ENCODE data around the gene KRT72. TPM values are rescaled to one million over a fixed set of nuclear protein-coding genes. Genes with fewer than 3 reads are reported as not detected.

The KRT72 gene
- total RNA-seq, 8 experiments from 2014 or later = 0.21 TPM; not detected in 7

- Histone ChIP-seq H3K4me3 (no peak overlapping the region), H3K27ac (no peak overlapping the region), H3K4me1 (replicated peaks in 1 of 2) (no peaks in the 10 kb centered on the region)
- no peak for ATAC-seq (replicated peaks in 6 of 8)
- in situ Hi-C loops (cut with MboI; ENCODE audit: low pct_unique_long_range_greater_than_20kb in 2 of 9, low sequenced_read_pairs in 9 of 9, unreplicated experiment in 9 of 9) = no loop called here
- 95 to 100% methylated on average over 3 to 4 of the region's 6 CpGs; no CpG with 5 or more reads in 8 of the 10 experiments for WGBS, 10 experiments
Observed at GRCh38 chr12:52611080-52611468, 9.8 kb upstream of the KRT72 start.

DNA sequence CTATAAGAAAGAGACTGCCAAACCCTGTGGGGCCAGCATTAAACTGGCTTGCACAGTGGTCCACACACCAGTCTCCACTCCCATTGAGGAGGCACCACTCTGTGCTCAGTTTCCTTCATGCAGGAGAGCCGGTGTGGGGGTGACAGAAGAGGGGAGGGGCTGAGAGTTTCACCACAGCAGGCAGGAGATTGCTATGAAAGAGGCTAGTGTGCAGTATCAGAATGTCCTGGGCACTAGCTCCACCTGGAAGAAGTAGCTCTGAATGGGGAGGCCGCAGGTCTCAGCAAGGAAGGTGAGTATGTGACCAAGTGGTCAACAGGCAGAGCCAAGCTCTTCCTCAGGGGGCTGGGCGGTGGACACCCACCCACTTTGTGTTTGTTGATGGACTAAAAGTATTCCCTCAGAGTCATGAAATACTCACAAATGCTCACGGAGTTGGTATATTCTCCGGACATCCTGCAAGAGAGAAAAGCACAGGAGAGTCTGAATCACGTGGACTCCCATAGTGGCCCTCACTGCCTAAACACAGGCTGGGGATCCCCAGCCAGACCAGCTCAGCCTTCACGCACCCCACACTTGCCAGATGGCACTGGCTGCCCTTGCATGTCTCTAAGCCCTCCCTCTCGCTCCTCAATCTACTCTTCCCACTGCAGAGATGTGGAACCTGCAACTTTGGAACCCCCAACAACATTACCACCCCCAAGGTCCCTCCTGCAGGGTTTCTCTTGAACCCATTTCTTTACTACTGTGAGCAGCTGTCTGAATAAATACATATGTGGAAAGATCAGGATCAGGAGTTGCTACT is 7.8 kb upstream of the KRT72 start:
- H3K4me1 ChIP-seq (replicated peaks in 1 of 2) = no peaks in the 10 kb centered on the region
- no peak overlapping the region for H3K4me3 ChIP-seq
- WGBS, 10 experiments = 25 to 100% (median 70%) methylated on average over 1 to 4 of the region's 8 CpGs; no CpG with 5 or more reads in 2 of the 10 experiments
- no peak overlapping the region for H3K27ac ChIP-seq
- no peak for ATAC-seq (replicated peaks in 6 of 8)
- in situ Hi-C loops (cut with MboI; ENCODE audit: low pct_unique_long_range_greater_than_20kb in 2 of 9, low sequenced_read_pairs in 9 of 9, unreplicated experiment in 9 of 9) = no loop called here

- H3K4me3 ChIP-seq = no peak overlapping the region
- 0 to 92% (median 55%) methylated on average over 1 to 6 of the region's 6 CpGs; no CpG with 5 or more reads in 3 of the 10 experiments for WGBS, 10 experiments
Observed at GRCh38 chr12:52608161-52608560, 6.9 kb upstream of the KRT72 start.

DNA sequence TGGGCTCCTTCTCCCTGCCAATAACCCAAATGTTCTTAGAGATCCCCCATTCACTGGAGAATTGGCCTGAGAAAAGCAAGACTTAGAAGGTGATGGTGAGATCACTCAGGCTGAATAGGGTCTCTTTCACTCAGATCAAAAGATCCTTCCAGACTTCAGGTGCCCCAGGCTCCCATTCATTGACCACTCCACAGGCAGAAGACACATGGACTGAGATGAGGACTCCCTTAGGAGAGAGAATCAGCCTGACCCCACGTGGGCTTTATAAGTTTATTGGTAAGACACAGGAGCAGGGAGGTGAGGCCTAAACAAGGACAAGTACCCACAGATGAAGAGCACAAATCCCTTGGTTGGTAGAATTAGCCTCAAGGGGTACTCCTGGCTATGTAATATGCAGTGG is 6.1 kb upstream of the KRT72 start:
- 20 to 40% (median 33%) methylated on average over 1 of the region's 1 CpG; no CpG with 5 or more reads in 7 of the 10 experiments for WGBS, 10 experiments
- ATAC-seq (replicated peaks in 6 of 8) = no peak
- Histone ChIP-seq H3K27ac (no peak overlapping the region), H3K4me3 (no peak overlapping the region), H3K4me1 (replicated peaks in 1 of 2) (no peaks in the 10 kb centered on the region)
- in situ Hi-C loops (cut with MboI; ENCODE audit: low pct_unique_long_range_greater_than_20kb in 2 of 9, low sequenced_read_pairs in 9 of 9, unreplicated experiment in 9 of 9) = no loop called here

More at GRCh38 chr12:52608161-52608560, 6.9 kb upstream of the KRT72 start:
- H3K27ac ChIP-seq = no peak overlapping the region
- no peak for ATAC-seq (replicated peaks in 6 of 8)
- H3K4me1 ChIP-seq (replicated peaks in 1 of 2) = no peaks in the 10 kb centered on the region
- in situ Hi-C loops (cut with MboI; ENCODE audit: low pct_unique_long_range_greater_than_20kb in 2 of 9, low sequenced_read_pairs in 9 of 9, unreplicated experiment in 9 of 9) = no loop called here

GRCh38 chr12:52606581-52607218 is 5.4 kb upstream of the KRT72 start:
- in situ Hi-C loops (cut with MboI; ENCODE audit: low pct_unique_long_range_greater_than_20kb in 2 of 9, low sequenced_read_pairs in 9 of 9, unreplicated experiment in 9 of 9) = no loop called here
- ATAC-seq (replicated peaks in 6 of 8) = peak in 4 of 8 experiments; percentile 54 to 98 (median 92)
- 15 to 87% (median 46%) methylated on average over 1 to 6 of the region's 7 CpGs for WGBS, 10 experiments
- no peaks in the 10 kb centered on the region for H3K4me1 ChIP-seq (replicated peaks in 1 of 2)
- H3K4me3 ChIP-seq = no peak overlapping the region
- H3K27ac ChIP-seq = no peak overlapping the region

DNA sequence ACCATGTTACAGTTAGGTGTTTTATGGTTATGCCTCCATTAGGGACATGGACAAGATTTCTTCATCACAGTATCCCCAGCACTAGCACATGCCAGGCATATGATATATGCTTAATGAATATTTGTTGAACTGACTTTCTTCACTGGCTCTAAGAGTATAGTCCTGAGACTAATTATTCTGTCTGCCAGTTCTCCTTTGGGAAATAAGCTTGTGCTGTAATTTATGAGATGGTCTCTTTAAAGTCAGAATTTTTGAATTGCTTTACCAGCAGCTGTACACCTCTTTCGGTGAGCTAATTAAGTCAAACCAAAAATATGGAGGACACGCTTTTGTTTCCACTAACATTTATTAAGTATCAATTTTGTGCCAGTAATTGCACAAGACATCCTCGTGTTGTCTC is 4.8 kb upstream of the KRT72 start:
- peak in 1 of 8 experiments; percentile 33 for ATAC-seq (replicated peaks in 6 of 8)
- Histone ChIP-seq H3K4me1 (replicated peaks in 1 of 2) (no peaks in the 10 kb centered on the region), H3K4me3 (no peak overlapping the region), H3K27ac (no peak overlapping the region)
- 0 to 57% (median 46%) methylated on average over 1 to 3 of the region's 3 CpGs for WGBS, 10 experiments
- in situ Hi-C loops (cut with MboI; ENCODE audit: low pct_unique_long_range_greater_than_20kb in 2 of 9, low sequenced_read_pairs in 9 of 9, unreplicated experiment in 9 of 9) = no loop called here

DNA sequence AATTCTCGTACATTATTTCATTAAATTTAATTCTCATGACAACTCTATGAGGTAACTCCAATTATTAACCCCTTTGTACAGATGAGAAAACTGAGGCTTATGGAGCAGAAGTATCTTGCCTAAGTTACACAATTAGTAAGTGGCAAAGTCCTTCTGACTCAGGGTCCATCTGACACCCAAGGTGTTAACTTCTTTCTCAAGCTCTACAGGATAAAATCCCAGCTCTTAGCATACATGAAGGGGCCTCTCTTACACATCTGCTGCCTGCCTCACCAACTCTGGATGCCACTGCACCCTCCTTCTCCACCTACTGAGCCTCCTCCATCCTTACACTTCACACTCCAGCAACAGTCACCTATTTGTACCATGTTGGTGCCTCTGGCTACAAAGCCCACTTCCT is 4.3 kb upstream of the KRT72 start:
- Histone ChIP-seq H3K4me1 (replicated peaks in 1 of 2) (no peaks in the 10 kb centered on the region), H3K4me3 (no peak overlapping the region), H3K27ac (no peak overlapping the region)
- ATAC-seq (replicated peaks in 6 of 8) = no peak
- in situ Hi-C loops (cut with MboI; ENCODE audit: low pct_unique_long_range_greater_than_20kb in 2 of 9, low sequenced_read_pairs in 9 of 9, unreplicated experiment in 9 of 9) = no loop called here
- WGBS, 10 experiments = 44 to 89% (median 67%) methylated on average over 1 of the region's 1 CpG; no CpG with 5 or more reads in 1 of the 10 experiments

GRCh38 chr12:52604859-52605258 is 3.6 kb upstream of the KRT72 start:
- no peak overlapping the region for H3K4me3 ChIP-seq
- in situ Hi-C loops (cut with MboI; ENCODE audit: low pct_unique_long_range_greater_than_20kb in 2 of 9, low sequenced_read_pairs in 9 of 9, unreplicated experiment in 9 of 9) = no loop called here
- H3K27ac ChIP-seq = no peak overlapping the region
- H3K4me1 ChIP-seq (replicated peaks in 1 of 2) = no peaks in the 10 kb centered on the region
- no peak for ATAC-seq (replicated peaks in 6 of 8)

GRCh38 chr12:52603314-52603713 is 2.1 kb upstream of the KRT72 start:
- WGBS, 10 experiments = 0 to 80% (median 38%) methylated on average over 1 to 2 of the region's 2 CpGs; no CpG with 5 or more reads in 2 of the 10 experiments
- in situ Hi-C loops (cut with MboI; ENCODE audit: low pct_unique_long_range_greater_than_20kb in 2 of 9, low sequenced_read_pairs in 9 of 9, unreplicated experiment in 9 of 9) = no loop called here
- Histone ChIP-seq H3K27ac (no peak overlapping the region), H3K4me1 (replicated peaks in 1 of 2) (no peaks in the 10 kb centered on the region), H3K4me3 (no peak overlapping the region)
- ATAC-seq (replicated peaks in 6 of 8) = no peak

DNA sequence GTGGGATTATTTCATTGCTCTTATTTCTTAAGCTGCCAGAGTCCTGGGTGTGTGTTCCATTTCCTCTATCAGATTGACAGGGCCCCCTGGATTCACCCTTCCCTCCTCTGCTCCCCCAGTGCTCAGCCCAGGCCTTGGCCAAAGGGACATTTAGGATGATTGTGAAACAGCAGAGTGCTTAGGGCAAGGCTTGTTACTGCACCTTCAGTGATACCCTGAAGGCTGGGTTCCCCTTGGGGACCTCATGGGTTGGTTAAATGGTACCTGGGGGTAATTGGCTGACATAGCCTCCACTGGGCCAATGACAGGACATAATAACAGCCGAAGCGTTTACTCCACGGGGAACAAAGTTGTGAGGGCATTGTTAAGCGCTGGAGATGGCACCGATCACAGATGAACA is 1.3 kb upstream of the KRT72 start:
- Histone ChIP-seq H3K27ac (no peak overlapping the region), H3K4me3 (no peak overlapping the region), H3K4me1 (replicated peaks in 1 of 2) (no peaks in the 10 kb centered on the region)
- in situ Hi-C loops (cut with MboI; ENCODE audit: low pct_unique_long_range_greater_than_20kb in 2 of 9, low sequenced_read_pairs in 9 of 9, unreplicated experiment in 9 of 9) = no loop called here
- WGBS, 10 experiments = 66 to 100% (median 89%) methylated on average over 2 to 5 of the region's 5 CpGs; no CpG with 5 or more reads in 4 of the 10 experiments
- ATAC-seq (replicated peaks in 6 of 8) = no peak

GRCh38 chr12:52601671-52602070 is 408 bp upstream of the KRT72 start:
- in situ Hi-C loops (cut with MboI; ENCODE audit: low pct_unique_long_range_greater_than_20kb in 2 of 9, low sequenced_read_pairs in 9 of 9, unreplicated experiment in 9 of 9) = no loop called here
- H3K4me3 ChIP-seq = no peak overlapping the region
- WGBS, 10 experiments = 40 to 90% (median 66%) methylated on average over 1 to 3 of the region's 4 CpGs; no CpG with 5 or more reads in 3 of the 10 experiments

DNA sequence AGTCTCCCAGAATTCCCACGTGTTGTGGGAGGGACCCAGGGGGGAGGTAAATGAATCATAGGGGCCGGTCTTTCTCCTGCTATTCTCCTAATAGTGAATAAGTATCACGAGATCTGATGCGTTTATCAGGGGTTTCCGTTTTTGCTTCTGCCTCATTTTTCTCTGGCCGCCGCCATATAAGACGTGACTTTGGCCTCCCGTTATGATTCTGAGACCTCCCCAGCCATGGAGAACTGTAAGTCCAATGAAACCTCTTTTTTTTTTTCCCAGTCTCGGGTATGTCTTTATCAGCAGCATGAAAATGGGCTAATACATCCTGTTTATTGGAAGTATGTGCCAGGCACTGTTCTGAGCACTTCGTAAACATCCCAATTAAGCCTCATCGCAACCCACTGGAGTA is 788 bp downstream of the KRT72 start:
- 17 to 100% (median 89%) methylated on average over 1 to 10 of the region's 12 CpGs; no CpG with 5 or more reads in 2 of the 10 experiments for WGBS, 10 experiments
- ATAC-seq (replicated peaks in 6 of 8) = no peak
- in situ Hi-C loops (cut with MboI; ENCODE audit: low pct_unique_long_range_greater_than_20kb in 2 of 9, low sequenced_read_pairs in 9 of 9, unreplicated experiment in 9 of 9) = no loop called here
- H3K27ac ChIP-seq = no peak overlapping the region
- H3K4me1 ChIP-seq (replicated peaks in 1 of 2) = no peaks in the 10 kb centered on the region
- H3K4me3 ChIP-seq = no peak overlapping the region

More at GRCh38 chr12:52601671-52602070, 408 bp upstream of the KRT72 start:
- ATAC-seq (replicated peaks in 6 of 8) = no peak
- Histone ChIP-seq H3K4me1 (replicated peaks in 1 of 2) (no peaks in the 10 kb centered on the region), H3K27ac (no peak overlapping the region)

- ATAC-seq (replicated peaks in 6 of 8) = no peak
- 20 to 67% methylated on average over 1 to 2 of the region's 2 CpGs; no CpG with 5 or more reads in 8 of the 10 experiments for WGBS, 10 experiments
- H3K4me1 ChIP-seq (replicated peaks in 1 of 2) = no peaks in the 10 kb centered on the region
- no peak overlapping the region for H3K27ac ChIP-seq
- H3K4me3 ChIP-seq = no peak overlapping the region
- in situ Hi-C loops (cut with MboI; ENCODE audit: low pct_unique_long_range_greater_than_20kb in 2 of 9, low sequenced_read_pairs in 9 of 9, unreplicated experiment in 9 of 9) = no loop called here
Observed at GRCh38 chr12:52600071-52600470, 1.2 kb downstream of the KRT72 start.
